Kidney epithelial cell (primary cell): ENCODE data around the gene CEP112. TPM values are rescaled to one million over a fixed set of nuclear protein-coding genes. Genes with fewer than 3 reads are reported as not detected.

Source experiments
- DNase-seq: peaks from one replicate; pipeline ENCODE4 v3.0.0-alpha.2; 2010; ENCODE audit warnings: low read depth
- H3K27me3 ChIP-seq: 2 replicates; pipeline ENCODE4 v1.6.0; 2011; ENCODE audit warnings: low read length; ENCODE audit not compliant: control insufficient read depth, insufficient read depth
- H3K36me3 ChIP-seq: 2 replicates; pipeline ENCODE4 v1.5.1; 2011; ENCODE audit warnings: low read length; ENCODE audit not compliant: control insufficient read depth, insufficient read depth
- H3K4me3 ChIP-seq: 2 replicates; pipeline ENCODE4 v1.5.1; 2011; ENCODE audit warnings: low read depth, mild to moderate bottlenecking, control low read depth, low read length
- CTCF ChIP-seq: IDR thresholded peaks from 2 replicates; pipeline ENCODE4 v1.5.1; 2011; ENCODE audit warnings: mild to moderate bottlenecking, moderate library complexity, low read length, control low read depth, inconsistent platforms; ENCODE audit not compliant: insufficient read depth, poor library complexity, severe bottlenecking
- total RNA-seq: library from RNA; depleted of rRNA; stranded (reverse); fragments of >200 nt; gene quantifications from 2 replicates; pipeline ENCODE4 v1.2.3, GENCODE V29; 2015

CEP112 gene
- total RNA-seq, 1 donor from 2014 or later = 6.5 TPM

GRCh38 chr17:65656390-65657250 is 535.3 kb downstream of the CEP112 start:
- Histone ChIP-seq H3K27me3 (no peaks in the 10 kb centered on the region), H3K4me3 (no peak overlapping the region), H3K36me3 (no peaks in the 10 kb centered on the region)
- no peak for TF ChIP-seq CTCF
- DNase-seq = no peak

- no peak for DNase-seq
- H3K27me3 ChIP-seq = no peaks in the 10 kb centered on the region
- no peak for TF ChIP-seq CTCF
These were observed 536.2 kb downstream of the CEP112 start for GRCh38 chr17:65655706-65656105.

GRCh38 chr17:65644545-65644944 is 547.4 kb downstream of the CEP112 start:
- Histone ChIP-seq H3K4me3 (no peak overlapping the region), H3K36me3 (no peaks in the 10 kb centered on the region), H3K27me3 (no peaks in the 10 kb centered on the region)
- TF ChIP-seq CTCF = no peak
- DNase-seq = no peak

More at GRCh38 chr17:65655706-65656105, 536.2 kb downstream of the CEP112 start:
- Histone ChIP-seq H3K36me3 (no peaks in the 10 kb centered on the region), H3K4me3 (no peak overlapping the region)

- Histone ChIP-seq H3K4me3 (no peak overlapping the region), H3K36me3 (no peaks in the 10 kb centered on the region), H3K27me3 (no peaks in the 10 kb centered on the region)
- no peak for DNase-seq
- TF ChIP-seq CTCF = no peak
These were observed 553.5 kb downstream of the CEP112 start for GRCh38 chr17:65638221-65638975.

- Histone ChIP-seq H3K27me3 (no peaks in the 10 kb centered on the region), H3K36me3 (no peaks in the 10 kb centered on the region), H3K4me3 (no peak overlapping the region)
- TF ChIP-seq CTCF = no peak
- DNase-seq = no peak
These were observed 554.1 kb downstream of the CEP112 start for GRCh38 chr17:65637786-65638185.
